K562 (cell line): Measurements from ENCODE around the gene ARHGEF1. TPM values are rescaled to one million over a fixed set of nuclear protein-coding genes. Genes with fewer than 3 reads are reported as not detected.

ENCODE experiments used
- ZNF311 ChIP-seq: fragments of 250-450 bp; sonication (Bioruptor Pico); IDR thresholded peaks from 2 replicates; pipeline ENCODE4 v1.4.0; 2020; ENCODE audit warnings: mild to moderate bottlenecking, moderate library complexity
- polyA plus RNA-seq, 8 experiments: library from polyadenylated mRNA; depleted of rRNA in 4 of 8; stranded (reverse) in 5 of 8; unstranded in 3 of 8; fragments of >200 nt; fragmentation: Nextera tagmentation in 2 of 8; fragmentation: Illumina TruSeq in 1 of 8; extraction: Ambion mirVana in 2 of 8; extraction: Trizol in 1 of 8; gene quantifications; 2 replicates each; pipeline versions ENCODE4 v1.2.1 to v1.2.3, GENCODE V29; 2011 to 2014; ENCODE audit warnings: inconsistent platforms in 1 of 8, missing spikeins in 1 of 8
- total RNA-seq, 7 experiments: library from RNA; depleted of rRNA in 6 of 7; stranded (reverse); fragments of >200 nt in 6 of 7; fragmentation: Illumina TruSeq in 2 of 7; extraction: Trizol in 2 of 7; gene quantifications; 2 replicates each; pipeline versions ENCODE4 v1.2.1 to v1.2.3, GENCODE V29; 2011 to 2021; ENCODE audit warnings: low replicate concordance in 1 of 7
- TF ChIP-seq, protein P1 (sequence below): fragments of 200-600 bp; sonication (generic); IDR thresholded peaks from one replicate; pipeline ENCODE4 v1.6.1; 2012; ENCODE audit warnings: mild to moderate bottlenecking, low read depth, low read length, inconsistent platforms

Gene ARHGEF1
- total and polyA plus RNA-seq, 9 of the 15 experiments (the other 6 are each of a cell fraction or from before 2014, with no cell fraction given), result 1.9 to 149 (median 29.8) TPM

DNA sequence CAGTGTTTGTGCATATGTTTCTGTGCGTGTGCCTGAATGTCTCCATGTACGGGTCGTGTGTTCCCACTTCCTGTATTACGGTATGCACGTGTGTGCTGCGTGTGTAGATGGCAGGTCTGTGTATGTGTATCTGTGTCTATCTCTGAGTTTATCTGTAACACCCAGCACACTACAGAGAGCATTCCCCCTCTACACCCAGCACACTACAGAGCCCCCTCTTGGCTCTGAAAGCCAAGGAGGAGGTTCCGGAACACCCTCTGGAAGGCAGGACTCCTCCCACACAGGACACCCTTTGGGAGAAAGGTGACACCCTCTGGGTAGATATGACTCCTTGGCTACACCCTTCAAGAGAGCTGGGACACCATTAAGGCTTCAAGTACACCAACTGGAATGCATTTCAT is 47.3 kb downstream of the ARHGEF1 start (continued):
- TF ChIP-seq, protein P1, sequence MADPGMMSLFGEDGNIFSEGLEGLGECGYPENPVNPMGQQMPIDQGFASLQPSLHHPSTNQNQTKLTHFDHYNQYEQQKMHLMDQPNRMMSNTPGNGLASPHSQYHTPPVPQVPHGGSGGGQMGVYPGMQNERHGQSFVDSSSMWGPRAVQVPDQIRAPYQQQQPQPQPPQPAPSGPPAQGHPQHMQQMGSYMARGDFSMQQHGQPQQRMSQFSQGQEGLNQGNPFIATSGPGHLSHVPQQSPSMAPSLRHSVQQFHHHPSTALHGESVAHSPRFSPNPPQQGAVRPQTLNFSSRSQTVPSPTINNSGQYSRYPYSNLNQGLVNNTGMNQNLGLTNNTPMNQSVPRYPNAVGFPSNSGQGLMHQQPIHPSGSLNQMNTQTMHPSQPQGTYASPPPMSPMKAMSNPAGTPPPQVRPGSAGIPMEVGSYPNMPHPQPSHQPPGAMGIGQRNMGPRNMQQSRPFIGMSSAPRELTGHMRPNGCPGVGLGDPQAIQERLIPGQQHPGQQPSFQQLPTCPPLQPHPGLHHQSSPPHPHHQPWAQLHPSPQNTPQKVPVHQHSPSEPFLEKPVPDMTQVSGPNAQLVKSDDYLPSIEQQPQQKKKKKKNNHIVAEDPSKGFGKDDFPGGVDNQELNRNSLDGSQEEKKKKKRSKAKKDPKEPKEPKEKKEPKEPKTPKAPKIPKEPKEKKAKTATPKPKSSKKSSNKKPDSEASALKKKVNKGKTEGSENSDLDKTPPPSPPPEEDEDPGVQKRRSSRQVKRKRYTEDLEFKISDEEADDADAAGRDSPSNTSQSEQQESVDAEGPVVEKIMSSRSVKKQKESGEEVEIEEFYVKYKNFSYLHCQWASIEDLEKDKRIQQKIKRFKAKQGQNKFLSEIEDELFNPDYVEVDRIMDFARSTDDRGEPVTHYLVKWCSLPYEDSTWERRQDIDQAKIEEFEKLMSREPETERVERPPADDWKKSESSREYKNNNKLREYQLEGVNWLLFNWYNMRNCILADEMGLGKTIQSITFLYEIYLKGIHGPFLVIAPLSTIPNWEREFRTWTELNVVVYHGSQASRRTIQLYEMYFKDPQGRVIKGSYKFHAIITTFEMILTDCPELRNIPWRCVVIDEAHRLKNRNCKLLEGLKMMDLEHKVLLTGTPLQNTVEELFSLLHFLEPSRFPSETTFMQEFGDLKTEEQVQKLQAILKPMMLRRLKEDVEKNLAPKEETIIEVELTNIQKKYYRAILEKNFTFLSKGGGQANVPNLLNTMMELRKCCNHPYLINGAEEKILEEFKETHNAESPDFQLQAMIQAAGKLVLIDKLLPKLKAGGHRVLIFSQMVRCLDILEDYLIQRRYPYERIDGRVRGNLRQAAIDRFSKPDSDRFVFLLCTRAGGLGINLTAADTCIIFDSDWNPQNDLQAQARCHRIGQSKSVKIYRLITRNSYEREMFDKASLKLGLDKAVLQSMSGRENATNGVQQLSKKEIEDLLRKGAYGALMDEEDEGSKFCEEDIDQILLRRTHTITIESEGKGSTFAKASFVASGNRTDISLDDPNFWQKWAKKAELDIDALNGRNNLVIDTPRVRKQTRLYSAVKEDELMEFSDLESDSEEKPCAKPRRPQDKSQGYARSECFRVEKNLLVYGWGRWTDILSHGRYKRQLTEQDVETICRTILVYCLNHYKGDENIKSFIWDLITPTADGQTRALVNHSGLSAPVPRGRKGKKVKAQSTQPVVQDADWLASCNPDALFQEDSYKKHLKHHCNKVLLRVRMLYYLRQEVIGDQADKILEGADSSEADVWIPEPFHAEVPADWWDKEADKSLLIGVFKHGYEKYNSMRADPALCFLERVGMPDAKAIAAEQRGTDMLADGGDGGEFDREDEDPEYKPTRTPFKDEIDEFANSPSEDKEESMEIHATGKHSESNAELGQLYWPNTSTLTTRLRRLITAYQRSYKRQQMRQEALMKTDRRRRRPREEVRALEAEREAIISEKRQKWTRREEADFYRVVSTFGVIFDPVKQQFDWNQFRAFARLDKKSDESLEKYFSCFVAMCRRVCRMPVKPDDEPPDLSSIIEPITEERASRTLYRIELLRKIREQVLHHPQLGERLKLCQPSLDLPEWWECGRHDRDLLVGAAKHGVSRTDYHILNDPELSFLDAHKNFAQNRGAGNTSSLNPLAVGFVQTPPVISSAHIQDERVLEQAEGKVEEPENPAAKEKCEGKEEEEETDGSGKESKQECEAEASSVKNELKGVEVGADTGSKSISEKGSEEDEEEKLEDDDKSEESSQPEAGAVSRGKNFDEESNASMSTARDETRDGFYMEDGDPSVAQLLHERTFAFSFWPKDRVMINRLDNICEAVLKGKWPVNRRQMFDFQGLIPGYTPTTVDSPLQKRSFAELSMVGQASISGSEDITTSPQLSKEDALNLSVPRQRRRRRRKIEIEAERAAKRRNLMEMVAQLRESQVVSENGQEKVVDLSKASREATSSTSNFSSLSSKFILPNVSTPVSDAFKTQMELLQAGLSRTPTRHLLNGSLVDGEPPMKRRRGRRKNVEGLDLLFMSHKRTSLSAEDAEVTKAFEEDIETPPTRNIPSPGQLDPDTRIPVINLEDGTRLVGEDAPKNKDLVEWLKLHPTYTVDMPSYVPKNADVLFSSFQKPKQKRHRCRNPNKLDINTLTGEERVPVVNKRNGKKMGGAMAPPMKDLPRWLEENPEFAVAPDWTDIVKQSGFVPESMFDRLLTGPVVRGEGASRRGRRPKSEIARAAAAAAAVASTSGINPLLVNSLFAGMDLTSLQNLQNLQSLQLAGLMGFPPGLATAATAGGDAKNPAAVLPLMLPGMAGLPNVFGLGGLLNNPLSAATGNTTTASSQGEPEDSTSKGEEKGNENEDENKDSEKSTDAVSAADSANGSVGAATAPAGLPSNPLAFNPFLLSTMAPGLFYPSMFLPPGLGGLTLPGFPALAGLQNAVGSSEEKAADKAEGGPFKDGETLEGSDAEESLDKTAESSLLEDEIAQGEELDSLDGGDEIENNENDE, result no peak
- TF ChIP-seq ZNF311 (CRISPR knock-in tag), result no peak
